Upper lobe of left lung (tissue), 4 donors: ENCODE results near the gene PTPRH.

Experiments
- CTCF ChIP-seq, 6 experiments: fragments of 450-650 bp in 4 of 6; fragments of 200-600 bp in 2 of 6; sonication (generic) in 2 of 6; IDR thresholded peaks; one replicate each; pipeline ENCODE4 v1.5.1; 2016 to 2019; ENCODE audit warnings: antibody characterized with exemption in 6 of 6
- EP300 ChIP-seq, 4 donors: sonication (generic); formaldehyde crosslinking; IDR thresholded peaks; one replicate each; pipeline ENCODE4 v1.5.1; 2017; ENCODE audit warnings: antibody characterized with exemption in 4 of 4, control low read depth in 2 of 4
- POLR2A ChIP-seq, 4 donors: fragments of 450-650 bp; IDR thresholded peaks; one replicate each; pipeline ENCODE4 v1.5.1; 2016 to 2017; ENCODE audit warnings: antibody characterized with exemption in 4 of 4, mild to moderate bottlenecking in 2 of 4
- POLR2AphosphoS5 ChIP-seq, 2 donors: sonication (generic); formaldehyde crosslinking; IDR thresholded peaks; one replicate each; pipeline ENCODE4 v1.5.1; 2017; ENCODE audit warnings: antibody characterized with exemption in 2 of 2

DNA sequence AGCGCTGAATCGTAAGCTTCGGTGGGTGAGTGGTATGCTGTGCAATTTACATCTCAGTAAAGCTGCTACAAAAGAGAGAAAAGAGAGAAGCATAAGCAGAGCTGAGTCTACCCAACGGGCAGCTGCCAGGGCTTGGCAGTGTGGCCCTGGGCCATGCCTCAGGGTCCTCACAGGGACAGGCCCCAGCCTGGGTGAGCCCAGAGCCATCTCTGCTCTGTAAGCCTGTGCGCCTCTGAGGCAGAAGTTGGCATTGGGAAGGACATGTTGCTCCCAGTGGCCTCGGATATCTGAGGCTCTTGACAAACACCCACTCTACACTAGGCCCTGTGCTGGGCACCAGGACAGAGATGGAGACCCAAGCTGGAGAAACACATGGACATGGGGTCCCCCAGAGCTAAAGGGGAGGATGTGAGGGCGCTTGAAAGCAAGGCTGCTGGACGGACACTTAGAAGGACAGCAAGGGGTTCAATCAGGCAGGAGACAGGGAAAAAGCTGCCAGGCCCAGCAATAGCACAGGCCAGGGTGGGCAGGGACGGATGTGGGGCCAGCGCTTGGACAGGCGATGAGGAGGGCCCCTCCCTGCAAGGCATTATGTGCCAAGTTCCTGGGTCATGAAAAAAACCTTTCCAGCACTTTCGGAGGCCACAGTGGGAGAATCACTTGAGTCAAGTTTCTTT, 34.8 kb upstream of the PTPRH start:
- TF ChIP-seq CTCF (IDR thresholded peaks at IDR 0.05), result no peak
- no peak for TF ChIP-seq POLR2A (IDR thresholded peaks at IDR 0.05)
- TF ChIP-seq EP300 (IDR thresholded peaks at IDR 0.05), result no peak
- TF ChIP-seq POLR2AphosphoS5 (IDR thresholded peaks at IDR 0.05), result no peak
